ENCODE results near the gene PCSK4.
A peak's percentile ranks its signal among the peaks of the same experiment; 100 is the strongest.

Gene PCSK4

GRCh38 chr19:1505991-1506881, 16.1 kb upstream of the PCSK4 start:
- DNase-seq (ENCODE audit: extremely low spot score) = no peak
- CTCF ChIA-PET = interaction anchor here (1.7 kb wide), 1 partner anchor 61 kb away, joined by 6 read pairs; no protein-coding TSS in a partner anchor
- no peak for TF ChIP-seq CTCF (IDR thresholded peaks at IDR 0.05; ENCODE audit: control extremely low read depth, extremely low read depth, low read depth, missing control alignments)
- POLR2A ChIA-PET = no interaction called here

GRCh38 chr19:1505012-1505411, 14.9 kb upstream of the PCSK4 start:
- POLR2A ChIA-PET = no interaction called here
- TF ChIP-seq CTCF (IDR thresholded peaks at IDR 0.05; ENCODE audit: control extremely low read depth, extremely low read depth, low read depth, missing control alignments) = no peak
- CTCF ChIA-PET = interaction anchor here (0.7 kb wide), 1 partner anchor 195 kb away, joined by 3 read pairs; no protein-coding TSS in a partner anchor
- no peak for DNase-seq (ENCODE audit: extremely low spot score)

GRCh38 chr19:1503925-1504773, 14.0 kb upstream of the PCSK4 start:
- no peak for TF ChIP-seq CTCF (IDR thresholded peaks at IDR 0.05; ENCODE audit: control extremely low read depth, extremely low read depth, low read depth, missing control alignments)
- DNase-seq (ENCODE audit: extremely low spot score) = no peak
- ChIA-PET CTCF (interaction anchor here (0.7 to 1.1 kb wide), 3 partner anchors 13 to 195 kb away, joined by 3 to 4 read pairs (median 3); partner anchors contain the start of gene REEP6), POLR2A (no interaction called here)

- TF ChIP-seq CTCF (IDR thresholded peaks at IDR 0.05; ENCODE audit: control extremely low read depth, extremely low read depth, low read depth, missing control alignments) = peak; percentile 71
- ChIA-PET POLR2A (no interaction called here), CTCF (interaction anchor here (0.8 to 1.1 kb wide), 4 partner anchors 11 to 43 kb away, joined by 3 to 4 read pairs (median 3); partner anchors contain the start of gene REEP6)
- DNase-seq (ENCODE audit: extremely low spot score) = peak; percentile 80
Observed at GRCh38 chr19:1503089-1503924, 13.2 kb upstream of the PCSK4 start.

GRCh38 chr19:1502433-1503088, 12.4 kb upstream of the PCSK4 start:
- CTCF ChIA-PET = interaction anchor here (0.9 kb wide), 2 partner anchors 10 to 12 kb away, joined by 3 read pairs; no protein-coding TSS in a partner anchor
- DNase-seq (ENCODE audit: extremely low spot score) = no peak
- POLR2A ChIA-PET = no interaction called here
- TF ChIP-seq CTCF (IDR thresholded peaks at IDR 0.05; ENCODE audit: control extremely low read depth, extremely low read depth, low read depth, missing control alignments) = no peak
